ENCODE data around the gene DACT3. TPM values are rescaled to one million over a fixed set of nuclear protein-coding genes. Genes with fewer than 3 reads are reported as not detected.

Gene DACT3
- total RNA-seq, 1 donor from 2014 or later, result 2.6 TPM

- peaks cover 16% of the 10 kb centered on the region for H3K36me3 Mint-ChIP-seq (ENCODE audit: insufficient read depth)
- no peak for TF ChIP-seq CTCF (IDR thresholded peaks at IDR 0.05; ENCODE audit: unreplicated experiment)
Observed at GRCh38 chr19:46606019-46606418, 55.0 kb downstream of the DACT3 start.

GRCh38 chr19:46605356-46605821 is 55.6 kb downstream of the DACT3 start:
- peaks cover 14% of the 10 kb centered on the region for H3K36me3 Mint-ChIP-seq (ENCODE audit: insufficient read depth)
- no peak overlapping the region for H3K4me3 Mint-ChIP-seq (ENCODE audit: low read depth)
- peaks cover 32% of the 10 kb centered on the region for H3K4me1 Mint-ChIP-seq (ENCODE audit: low read depth)
- no peaks in the 10 kb centered on the region for H3K27me3 Mint-ChIP-seq
- no peaks in the 10 kb centered on the region for H3K9me3 Mint-ChIP-seq (ENCODE audit: low read depth)
- H3K27ac Mint-ChIP-seq, result no peak overlapping the region
- TF ChIP-seq CTCF (IDR thresholded peaks at IDR 0.05; ENCODE audit: unreplicated experiment), result no peak
- DNase-seq (ENCODE audit: low spot score, unreplicated experiment), result no peak

More at GRCh38 chr19:46606019-46606418, 55.0 kb downstream of the DACT3 start:
- Mint-ChIP-seq H3K27me3 (no peaks in the 10 kb centered on the region), H3K4me1 (ENCODE audit: low read depth) (peaks cover 32% of the 10 kb centered on the region), H3K4me3 (ENCODE audit: low read depth) (no peak overlapping the region), H3K27ac (peak overlapping the region; percentile 8), H3K9me3 (ENCODE audit: low read depth) (no peaks in the 10 kb centered on the region)
- no peak for DNase-seq (ENCODE audit: low spot score, unreplicated experiment)

- peaks cover 32% of the 10 kb centered on the region for H3K4me1 Mint-ChIP-seq (ENCODE audit: low read depth)
- no peaks in the 10 kb centered on the region for H3K27me3 Mint-ChIP-seq
- DNase-seq (ENCODE audit: low spot score, unreplicated experiment), result no peak
- H3K27ac Mint-ChIP-seq, result no peak overlapping the region
- peaks cover 13% of the 10 kb centered on the region for H3K36me3 Mint-ChIP-seq (ENCODE audit: insufficient read depth)
- H3K4me3 Mint-ChIP-seq (ENCODE audit: low read depth), result no peak overlapping the region
- no peak for TF ChIP-seq CTCF (IDR thresholded peaks at IDR 0.05; ENCODE audit: unreplicated experiment)
- H3K9me3 Mint-ChIP-seq (ENCODE audit: low read depth), result no peaks in the 10 kb centered on the region
Observed at GRCh38 chr19:46604781-46605355, 56.1 kb downstream of the DACT3 start.

GRCh38 chr19:46603752-46604231 is 57.2 kb downstream of the DACT3 start:
- Mint-ChIP-seq H3K36me3 (ENCODE audit: insufficient read depth) (peaks cover 8% of the 10 kb centered on the region), H3K27me3 (no peaks in the 10 kb centered on the region), H3K4me1 (ENCODE audit: low read depth) (peaks cover 32% of the 10 kb centered on the region), H3K4me3 (ENCODE audit: low read depth) (peak overlapping the region; percentile 97), H3K27ac (peak overlapping the region; percentile 97), H3K9me3 (ENCODE audit: low read depth) (no peaks in the 10 kb centered on the region)
- DNase-seq (ENCODE audit: low spot score, unreplicated experiment), result no peak
- no peak for TF ChIP-seq CTCF (IDR thresholded peaks at IDR 0.05; ENCODE audit: unreplicated experiment)

GRCh38 chr19:46603195-46603637 is 57.8 kb downstream of the DACT3 start:
- Mint-ChIP-seq H3K27ac (peak overlapping the region; percentile 97), H3K4me1 (ENCODE audit: low read depth) (peaks cover 32% of the 10 kb centered on the region), H3K9me3 (ENCODE audit: low read depth) (peaks cover 5% of the 10 kb centered on the region), H3K36me3 (ENCODE audit: insufficient read depth) (peaks cover 9% of the 10 kb centered on the region), H3K27me3 (no peaks in the 10 kb centered on the region), H3K4me3 (ENCODE audit: low read depth) (peak overlapping the region; percentile 97)
- DNase-seq (ENCODE audit: low spot score, unreplicated experiment), result no peak
- TF ChIP-seq CTCF (IDR thresholded peaks at IDR 0.05; ENCODE audit: unreplicated experiment), result no peak

All from progenitor cell of endocrine pancreas (in vitro differentiated cells).